Fibroblast of pulmonary artery (primary cell): Measurements from ENCODE around the gene APBB1IP.

Experiments used
- DNase-seq: peaks from one replicate; pipeline ENCODE4 v3.0.0-alpha.2; 2010; ENCODE audit warnings: low read depth
- H3K4me3 ChIP-seq: replicated peaks from 2 replicates; pipeline ENCODE4 v1.5.1; 2011; ENCODE audit warnings: low read depth, mild to moderate bottlenecking, control low read depth, low read length, moderate library complexity
- TF ChIP-seq, protein P1 (sequence below): IDR thresholded peaks from 2 replicates; pipeline ENCODE4 v1.5.1; 2011; ENCODE audit warnings: mild to moderate bottlenecking, control low read depth, low read length, inconsistent platforms; ENCODE audit errors: missing control alignments

APBB1IP gene

DNA sequence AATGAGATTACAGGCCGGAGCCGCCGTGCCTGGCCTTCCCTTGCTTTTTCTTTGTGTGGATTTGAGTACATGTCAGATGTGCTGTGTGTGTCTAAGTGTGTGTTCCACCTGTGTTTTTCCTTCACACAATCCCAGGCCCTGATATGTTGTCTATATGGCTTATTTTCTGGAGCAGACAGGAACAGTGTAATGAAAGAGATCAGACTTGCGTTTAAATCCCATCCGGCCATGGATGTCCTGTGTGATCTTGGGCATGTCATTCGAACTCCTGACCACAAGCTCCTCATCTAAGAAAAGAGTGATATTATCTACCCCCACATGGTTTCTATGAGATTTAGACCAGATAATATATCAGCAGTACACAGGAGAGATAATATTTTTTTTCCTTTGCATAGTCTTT is 37.2 kb downstream of the APBB1IP start:
- TF ChIP-seq, protein P1, sequence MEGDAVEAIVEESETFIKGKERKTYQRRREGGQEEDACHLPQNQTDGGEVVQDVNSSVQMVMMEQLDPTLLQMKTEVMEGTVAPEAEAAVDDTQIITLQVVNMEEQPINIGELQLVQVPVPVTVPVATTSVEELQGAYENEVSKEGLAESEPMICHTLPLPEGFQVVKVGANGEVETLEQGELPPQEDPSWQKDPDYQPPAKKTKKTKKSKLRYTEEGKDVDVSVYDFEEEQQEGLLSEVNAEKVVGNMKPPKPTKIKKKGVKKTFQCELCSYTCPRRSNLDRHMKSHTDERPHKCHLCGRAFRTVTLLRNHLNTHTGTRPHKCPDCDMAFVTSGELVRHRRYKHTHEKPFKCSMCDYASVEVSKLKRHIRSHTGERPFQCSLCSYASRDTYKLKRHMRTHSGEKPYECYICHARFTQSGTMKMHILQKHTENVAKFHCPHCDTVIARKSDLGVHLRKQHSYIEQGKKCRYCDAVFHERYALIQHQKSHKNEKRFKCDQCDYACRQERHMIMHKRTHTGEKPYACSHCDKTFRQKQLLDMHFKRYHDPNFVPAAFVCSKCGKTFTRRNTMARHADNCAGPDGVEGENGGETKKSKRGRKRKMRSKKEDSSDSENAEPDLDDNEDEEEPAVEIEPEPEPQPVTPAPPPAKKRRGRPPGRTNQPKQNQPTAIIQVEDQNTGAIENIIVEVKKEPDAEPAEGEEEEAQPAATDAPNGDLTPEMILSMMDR = no peak

GRCh38 chr10:26477501-26477900 is 39.4 kb downstream of the APBB1IP start:
- DNase-seq = no peak
- H3K4me3 ChIP-seq = no peak overlapping the region
- TF ChIP-seq, protein P1 = no peak

More for the DNA sequence above, 37.2 kb downstream of the APBB1IP start:
- no peak for DNase-seq
- no peak overlapping the region for H3K4me3 ChIP-seq

DNA sequence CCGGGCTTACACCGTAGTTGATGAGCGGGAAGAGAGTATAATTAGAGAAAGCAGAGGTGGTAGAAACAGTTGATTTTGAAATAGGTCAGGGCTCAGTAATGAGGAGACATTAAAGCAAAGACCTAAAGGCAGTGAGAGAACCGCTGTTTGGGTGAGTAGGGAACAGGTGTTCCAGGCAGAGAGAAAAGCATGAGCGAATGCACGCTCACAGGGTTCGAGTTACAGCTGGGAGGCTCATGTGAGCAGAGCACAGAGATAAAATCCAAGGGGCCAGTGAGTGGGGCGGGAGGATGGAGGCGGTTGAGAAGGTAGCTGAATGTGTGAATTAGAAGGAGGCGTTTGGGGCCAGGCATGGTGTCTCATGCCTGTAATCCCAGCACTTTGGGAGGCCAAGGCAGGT is 39.9 kb downstream of the APBB1IP start:
- TF ChIP-seq, protein P1 = no peak
- DNase-seq = no peak
- no peak overlapping the region for H3K4me3 ChIP-seq

- TF ChIP-seq, protein P1 = no peak
- H3K4me3 ChIP-seq = no peak overlapping the region
- no peak for DNase-seq
Observed at GRCh38 chr10:26479766-26480492, 41.8 kb downstream of the APBB1IP start.

DNA sequence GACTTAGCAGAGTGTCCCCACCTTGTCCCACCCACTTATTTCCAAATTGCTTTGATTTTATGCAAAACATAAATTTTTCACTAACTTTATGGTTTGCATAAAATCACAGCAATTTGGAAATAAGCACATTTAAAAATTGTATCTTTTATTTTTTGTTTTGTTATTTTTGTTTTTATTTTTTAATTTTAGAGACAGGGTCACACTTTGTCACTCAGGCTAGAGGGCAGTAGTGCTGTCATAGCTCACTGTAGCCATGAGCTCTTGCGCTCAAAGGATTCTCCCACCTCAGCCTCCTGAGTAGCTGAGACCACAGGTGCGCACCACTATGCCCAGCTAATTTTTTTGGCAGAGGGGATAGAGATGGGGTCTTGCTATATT is 43.2 kb downstream of the APBB1IP start:
- TF ChIP-seq, protein P1 = no peak
- DNase-seq = no peak
- no peak overlapping the region for H3K4me3 ChIP-seq

DNA sequence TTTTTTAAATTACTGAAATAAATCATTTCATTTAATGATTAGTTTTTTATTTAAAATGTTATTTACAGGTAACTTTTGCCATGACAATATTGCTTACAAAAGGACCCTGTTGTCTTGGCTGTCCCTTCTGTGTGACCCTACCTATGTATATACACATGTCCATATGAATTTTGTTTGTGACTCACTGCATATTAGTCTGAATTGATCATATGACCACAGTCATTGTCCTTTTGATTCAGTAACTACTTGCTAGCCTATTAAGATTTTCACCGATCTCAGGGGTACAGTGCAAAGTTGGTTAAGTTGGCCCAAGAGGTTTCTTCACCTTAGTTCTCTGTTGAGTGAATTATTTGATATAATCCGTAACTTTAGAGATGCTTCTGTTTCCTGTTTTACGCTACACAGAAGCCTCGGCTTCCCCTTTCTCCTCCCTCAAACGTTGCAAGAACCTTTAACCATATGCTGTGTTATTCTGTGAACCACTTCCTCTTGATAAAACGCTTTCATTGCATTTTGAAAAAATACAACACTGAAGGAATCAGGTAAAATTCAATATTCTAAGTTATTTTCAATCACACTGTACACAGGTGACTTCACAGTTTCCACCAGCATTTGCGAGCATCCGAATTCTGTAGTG is 43.9 kb downstream of the APBB1IP start:
- H3K4me3 ChIP-seq = no peak overlapping the region
- DNase-seq = no peak
- TF ChIP-seq, protein P1 = no peak
